ENCODE measurements around the gene CDK13.

DNA sequence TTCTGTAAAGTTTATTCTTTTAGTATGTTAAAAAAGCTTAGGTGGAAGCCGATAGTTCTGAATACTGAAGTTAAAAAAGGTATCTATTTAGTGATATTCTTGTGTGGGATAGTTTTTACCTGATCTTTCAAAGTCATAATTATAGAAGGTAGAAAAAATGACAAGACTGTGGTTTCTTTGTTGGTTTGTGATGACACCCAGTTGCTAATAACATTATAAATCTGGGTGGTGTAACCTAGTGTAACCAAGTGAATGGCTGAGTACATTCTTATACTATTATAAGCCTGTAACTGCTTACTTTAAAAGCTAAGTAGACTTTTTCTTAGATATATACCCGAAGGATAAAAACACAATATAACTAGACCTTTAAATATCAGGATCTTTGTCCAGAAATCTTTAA lies 2.3 kb downstream of the CDK13 start:
- TF ChIP-seq, protein P1, sequence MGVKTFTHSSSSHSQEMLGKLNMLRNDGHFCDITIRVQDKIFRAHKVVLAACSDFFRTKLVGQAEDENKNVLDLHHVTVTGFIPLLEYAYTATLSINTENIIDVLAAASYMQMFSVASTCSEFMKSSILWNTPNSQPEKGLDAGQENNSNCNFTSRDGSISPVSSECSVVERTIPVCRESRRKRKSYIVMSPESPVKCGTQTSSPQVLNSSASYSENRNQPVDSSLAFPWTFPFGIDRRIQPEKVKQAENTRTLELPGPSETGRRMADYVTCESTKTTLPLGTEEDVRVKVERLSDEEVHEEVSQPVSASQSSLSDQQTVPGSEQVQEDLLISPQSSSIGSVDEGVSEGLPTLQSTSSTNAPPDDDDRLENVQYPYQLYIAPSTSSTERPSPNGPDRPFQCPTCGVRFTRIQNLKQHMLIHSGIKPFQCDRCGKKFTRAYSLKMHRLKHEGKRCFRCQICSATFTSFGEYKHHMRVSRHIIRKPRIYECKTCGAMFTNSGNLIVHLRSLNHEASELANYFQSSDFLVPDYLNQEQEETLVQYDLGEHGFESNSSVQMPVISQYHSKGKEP (tag by site-specific recombination; IDR thresholded peaks at IDR 0.05): no peak
- TF ChIP-seq, protein P2, sequence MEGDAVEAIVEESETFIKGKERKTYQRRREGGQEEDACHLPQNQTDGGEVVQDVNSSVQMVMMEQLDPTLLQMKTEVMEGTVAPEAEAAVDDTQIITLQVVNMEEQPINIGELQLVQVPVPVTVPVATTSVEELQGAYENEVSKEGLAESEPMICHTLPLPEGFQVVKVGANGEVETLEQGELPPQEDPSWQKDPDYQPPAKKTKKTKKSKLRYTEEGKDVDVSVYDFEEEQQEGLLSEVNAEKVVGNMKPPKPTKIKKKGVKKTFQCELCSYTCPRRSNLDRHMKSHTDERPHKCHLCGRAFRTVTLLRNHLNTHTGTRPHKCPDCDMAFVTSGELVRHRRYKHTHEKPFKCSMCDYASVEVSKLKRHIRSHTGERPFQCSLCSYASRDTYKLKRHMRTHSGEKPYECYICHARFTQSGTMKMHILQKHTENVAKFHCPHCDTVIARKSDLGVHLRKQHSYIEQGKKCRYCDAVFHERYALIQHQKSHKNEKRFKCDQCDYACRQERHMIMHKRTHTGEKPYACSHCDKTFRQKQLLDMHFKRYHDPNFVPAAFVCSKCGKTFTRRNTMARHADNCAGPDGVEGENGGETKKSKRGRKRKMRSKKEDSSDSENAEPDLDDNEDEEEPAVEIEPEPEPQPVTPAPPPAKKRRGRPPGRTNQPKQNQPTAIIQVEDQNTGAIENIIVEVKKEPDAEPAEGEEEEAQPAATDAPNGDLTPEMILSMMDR (tag by site-specific recombination; IDR thresholded peaks at IDR 0.05): no peak
- TF ChIP-seq ZNF654 (tag by site-specific recombination; IDR thresholded peaks at IDR 0.05; ENCODE audit: low read depth): no peak
- TF ChIP-seq ZNF2 (tag by site-specific recombination; IDR thresholded peaks at IDR 0.05): no peak
